Measurements from ENCODE around the gene MEGF8.

MEGF8 gene

DNA sequence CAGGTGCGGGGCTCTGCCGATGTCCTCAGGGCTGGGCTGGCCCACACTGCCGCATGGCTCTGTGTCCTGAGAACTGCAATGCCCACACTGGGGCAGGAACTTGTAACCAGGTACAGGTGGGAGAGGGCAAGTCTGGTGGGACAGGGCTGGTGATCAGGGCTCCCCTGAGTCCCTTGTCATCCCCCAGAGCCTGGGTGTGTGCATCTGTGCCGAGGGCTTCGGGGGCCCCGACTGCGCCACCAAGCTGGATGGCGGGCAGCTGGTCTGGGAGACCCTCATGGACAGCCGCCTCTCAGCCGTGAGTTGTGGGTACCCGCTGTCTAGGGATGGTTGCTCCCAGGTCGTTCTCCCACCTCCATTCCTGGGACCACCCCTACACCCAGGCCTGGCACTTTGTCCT is 30.5 kb downstream of the MEGF8 start:
- no peak for DNase-seq (ENCODE audit: low read depth)

DNA sequence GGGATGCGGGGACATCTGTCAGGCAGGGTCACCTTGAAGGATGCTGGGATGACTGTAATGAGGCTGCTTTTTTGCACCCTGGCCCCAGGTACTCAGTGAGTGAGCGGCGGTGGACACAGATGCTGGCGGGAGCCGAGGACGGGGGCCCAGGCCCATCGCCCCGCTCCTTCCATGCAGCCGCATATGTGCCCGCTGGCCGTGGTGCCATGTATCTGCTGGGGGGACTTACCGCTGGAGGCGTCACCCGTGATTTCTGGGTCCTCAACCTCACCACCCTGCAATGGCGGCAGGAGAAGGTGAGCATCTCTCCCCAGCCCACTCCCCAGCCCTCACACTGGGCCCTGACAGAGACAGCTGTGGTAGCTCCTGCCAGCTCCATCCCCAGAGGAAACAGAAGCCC is 31.3 kb downstream of the MEGF8 start:
- DNase-seq (ENCODE audit: low read depth): no peak

DNA sequence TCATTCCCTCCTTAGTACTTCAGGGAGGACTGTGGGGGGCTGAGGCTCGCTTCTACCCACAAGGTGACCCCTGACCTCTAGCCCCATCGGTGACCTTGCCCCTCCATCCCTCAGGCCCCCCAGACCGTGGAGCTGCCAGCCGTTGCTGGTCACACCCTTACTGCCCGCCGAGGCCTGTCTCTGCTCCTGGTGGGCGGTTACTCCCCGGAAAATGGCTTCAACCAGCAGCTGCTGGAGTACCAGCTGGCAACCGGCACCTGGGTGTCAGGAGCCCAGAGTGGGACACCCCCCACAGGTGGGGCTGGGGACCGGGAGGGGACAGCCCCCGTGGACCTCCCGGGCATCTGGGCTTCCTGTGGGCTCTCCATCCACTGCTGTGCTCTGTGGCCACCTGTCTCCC is 31.9 kb downstream of the MEGF8 start:
- DNase-seq (ENCODE audit: low read depth): no peak

DNA sequence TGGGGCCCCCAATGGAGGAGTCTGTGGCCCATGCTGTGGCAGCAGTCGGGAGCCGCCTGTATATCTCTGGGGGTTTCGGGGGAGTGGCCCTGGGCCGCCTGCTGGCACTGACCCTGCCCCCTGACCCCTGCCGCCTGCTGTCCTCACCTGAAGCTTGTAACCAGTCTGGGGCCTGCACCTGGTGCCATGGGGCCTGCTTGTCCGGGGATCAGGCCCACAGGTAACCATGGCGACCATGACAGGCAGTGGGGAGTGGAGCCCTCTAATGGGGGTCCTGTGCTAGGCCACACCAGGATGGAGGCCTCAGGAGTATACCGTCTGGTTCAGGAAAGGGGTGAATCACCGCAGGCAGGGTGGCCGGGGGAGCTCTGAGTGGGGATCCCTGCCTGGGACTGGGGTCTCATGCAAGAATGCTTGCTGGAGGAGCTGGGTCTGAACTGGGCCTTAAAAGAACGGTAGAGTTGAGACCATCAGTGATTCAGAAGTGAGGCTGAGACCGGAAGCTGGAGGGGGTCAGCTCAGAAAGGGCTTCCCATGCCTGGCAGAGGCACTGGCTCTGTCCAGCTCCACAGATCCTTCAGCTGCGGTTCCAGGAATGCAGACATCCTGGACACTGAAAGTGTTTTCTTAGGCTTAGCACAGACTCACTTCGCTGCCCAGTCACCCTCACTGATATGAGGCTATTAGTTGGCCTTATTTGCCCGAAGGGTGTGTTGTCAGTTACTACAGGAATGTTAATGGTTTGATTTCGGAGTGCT is 35.5 kb downstream of the MEGF8 start:
- DNase-seq (ENCODE audit: low read depth): peak; percentile 13

DNA sequence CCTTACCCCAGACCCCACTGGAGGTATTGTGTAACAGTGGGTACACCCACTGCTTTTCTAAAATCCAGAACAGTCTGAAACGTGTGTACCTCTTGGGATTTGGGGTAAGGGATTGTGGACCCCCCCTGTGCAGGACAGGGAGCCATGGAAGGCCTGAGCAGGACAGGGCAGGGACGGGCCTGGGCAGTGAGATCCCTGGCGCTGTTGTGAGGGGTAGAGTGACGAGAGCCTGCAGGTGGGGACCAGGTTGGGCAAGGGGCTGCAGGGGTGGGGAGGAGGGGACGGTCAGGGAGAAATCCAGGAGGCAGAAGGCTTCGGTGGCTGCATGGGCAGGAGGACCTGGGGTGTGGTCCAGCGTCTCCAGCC is 36.1 kb downstream of the MEGF8 start:
- no peak for DNase-seq (ENCODE audit: low read depth)

DNA sequence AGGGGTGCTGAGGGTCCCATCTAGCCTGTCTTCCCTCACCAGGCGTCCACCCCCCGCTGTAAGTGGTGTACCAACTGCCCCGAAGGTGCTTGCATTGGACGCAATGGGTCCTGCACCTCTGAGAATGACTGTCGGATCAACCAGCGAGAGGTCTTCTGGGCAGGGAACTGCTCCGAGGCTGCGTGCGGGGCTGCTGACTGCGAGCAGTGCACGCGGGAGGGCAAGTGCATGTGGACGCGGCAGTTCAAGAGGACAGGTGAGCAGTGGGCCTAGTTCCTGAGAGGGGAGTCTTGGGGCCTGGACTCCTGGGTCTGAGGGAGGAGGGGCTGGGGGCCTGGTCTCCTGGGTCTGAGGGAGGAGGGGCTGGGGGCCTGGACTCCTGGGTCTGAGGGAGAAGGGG is 36.9 kb downstream of the MEGF8 start:
- DNase-seq (ENCODE audit: low read depth): no peak

DNA sequence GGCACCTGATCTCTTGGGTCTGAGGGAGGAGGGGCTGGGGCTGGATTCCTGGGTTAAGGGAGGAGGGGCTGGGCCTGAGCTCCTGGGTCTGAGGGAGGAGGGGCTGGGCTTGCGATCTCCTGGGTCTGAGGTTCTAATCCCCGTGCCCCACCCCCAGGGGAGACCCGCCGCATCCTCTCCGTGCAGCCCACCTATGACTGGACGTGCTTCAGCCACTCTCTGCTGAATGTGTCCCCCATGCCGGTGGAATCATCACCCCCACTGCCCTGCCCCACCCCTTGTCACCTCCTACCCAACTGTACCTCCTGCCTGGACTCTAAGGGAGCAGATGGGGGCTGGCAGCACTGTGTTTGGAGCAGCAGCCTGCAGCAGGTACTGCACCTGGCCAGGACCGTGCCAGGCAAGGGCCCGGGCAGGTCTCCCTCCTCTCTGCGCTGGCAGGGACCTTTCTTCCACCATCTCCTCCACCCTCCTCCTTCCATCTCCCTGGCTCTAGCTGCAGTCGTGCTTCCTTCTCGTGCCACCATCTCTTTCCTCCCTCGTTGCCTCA is 37.5 kb downstream of the MEGF8 start:
- no peak for DNase-seq (ENCODE audit: low read depth)

DNA sequence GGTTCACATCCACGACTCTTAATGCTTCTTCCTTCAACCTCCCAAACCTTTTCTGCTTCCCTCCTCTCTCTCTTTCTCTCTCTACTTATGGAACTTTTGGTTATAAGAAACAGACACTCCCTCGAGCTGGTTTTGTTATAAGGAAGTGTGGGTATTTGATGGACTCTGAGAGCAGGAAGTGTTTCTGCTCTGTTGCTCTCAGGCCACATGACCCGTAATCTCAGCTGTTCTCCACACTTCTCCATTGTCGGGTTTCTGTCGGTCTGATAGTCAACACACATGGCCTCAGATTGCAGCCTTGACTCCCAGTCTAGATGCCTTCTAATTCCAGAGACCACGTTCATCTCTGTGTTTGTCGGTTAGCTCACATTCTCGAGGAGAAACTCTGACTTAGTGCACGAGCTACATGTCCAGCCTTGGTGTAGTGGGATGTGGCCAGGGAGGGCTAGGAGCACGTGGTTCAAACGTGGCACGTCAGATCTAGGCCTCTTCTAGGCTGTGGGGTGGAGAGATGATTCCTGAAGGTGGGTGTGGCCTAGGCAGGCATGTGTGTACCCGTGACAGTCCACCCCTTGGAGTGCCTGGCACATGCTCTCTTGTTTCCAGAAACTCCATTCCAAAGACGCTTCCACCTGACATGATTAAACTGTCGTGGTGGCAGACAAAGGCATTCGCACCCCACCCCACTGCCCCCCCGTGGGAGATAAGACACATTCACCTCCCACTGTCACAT is 38.3 kb downstream of the MEGF8 start:
- no peak for DNase-seq (ENCODE audit: low read depth)

DNA sequence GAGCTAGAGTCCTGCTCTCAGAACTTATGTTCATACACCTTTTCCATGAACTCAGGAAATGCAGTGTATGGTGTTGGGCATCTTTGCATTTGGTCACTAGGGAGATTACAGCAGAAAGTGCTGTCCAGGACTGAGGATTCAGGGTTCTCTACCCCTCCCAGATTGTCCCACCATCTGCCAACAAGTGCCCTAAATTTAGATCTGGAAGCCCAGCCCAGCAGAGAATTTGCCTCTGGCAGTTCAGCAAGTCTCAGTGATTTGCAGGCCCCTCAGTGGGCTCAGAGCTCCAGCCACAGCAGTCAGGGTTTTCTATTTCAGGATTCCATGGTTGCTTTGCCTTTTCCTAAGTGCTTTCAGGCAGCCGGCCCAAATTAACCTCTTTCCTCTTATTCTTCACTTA is 41.2 kb downstream of the MEGF8 start:
- DNase-seq (ENCODE audit: low read depth): no peak

DNA sequence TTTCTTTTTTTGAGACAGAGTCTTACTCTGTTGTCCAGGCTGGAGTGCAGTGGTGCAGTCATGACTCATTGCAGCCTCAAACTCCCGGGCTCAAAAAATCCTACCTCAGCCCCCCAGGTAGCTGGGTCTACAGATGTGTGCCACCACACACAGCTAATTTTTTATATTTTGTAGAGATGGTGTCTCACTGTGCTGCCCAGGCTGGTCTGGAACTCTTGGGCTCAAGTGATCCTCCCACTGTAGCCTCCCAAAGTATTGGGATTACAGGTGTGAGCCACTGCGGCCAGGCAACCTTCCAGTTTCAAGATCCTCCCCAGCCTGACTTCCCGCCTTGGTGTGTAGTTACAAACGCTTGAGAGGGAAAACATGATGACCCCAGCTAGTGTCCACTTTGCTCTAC is 42.5 kb downstream of the MEGF8 start:
- DNase-seq (ENCODE audit: low read depth): no peak

DNA sequence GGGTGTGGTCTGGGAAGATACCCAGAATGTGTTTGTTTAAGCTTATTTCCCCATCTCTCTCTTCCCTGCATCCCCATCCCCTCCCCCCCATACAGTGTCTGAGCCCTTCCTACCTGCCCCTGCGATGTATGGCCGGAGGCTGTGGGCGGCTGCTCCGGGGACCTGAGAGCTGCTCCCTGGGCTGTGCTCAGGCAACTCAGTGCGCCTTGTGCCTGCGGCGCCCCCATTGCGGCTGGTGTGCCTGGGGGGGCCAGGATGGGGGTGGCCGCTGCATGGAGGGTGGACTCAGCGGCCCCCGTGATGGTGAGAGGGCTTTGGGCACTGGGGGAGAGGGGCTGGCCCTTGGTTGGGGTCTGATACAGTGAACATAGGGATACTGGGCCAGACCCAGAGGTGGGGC is 42.9 kb downstream of the MEGF8 start:
- DNase-seq (ENCODE audit: low read depth): no peak

DNA sequence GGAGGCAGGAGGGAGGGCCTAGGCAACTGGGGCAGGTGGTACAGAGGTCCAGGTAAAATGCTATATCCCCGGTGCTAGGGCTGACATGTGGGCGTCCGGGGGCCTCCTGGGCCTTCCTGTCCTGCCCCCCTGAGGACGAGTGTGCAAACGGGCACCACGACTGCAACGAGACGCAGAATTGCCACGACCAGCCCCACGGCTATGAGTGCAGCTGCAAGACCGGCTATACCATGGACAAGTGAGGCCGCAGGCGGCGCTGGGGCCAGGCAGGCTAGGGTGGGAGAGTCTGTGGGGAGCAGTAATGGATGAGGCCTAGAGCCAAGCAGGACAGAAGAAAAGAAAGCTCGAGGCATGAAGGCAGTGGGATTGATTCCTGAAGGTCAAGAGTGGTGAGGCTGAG is 43.3 kb downstream of the MEGF8 start:
- DNase-seq (ENCODE audit: low read depth): no peak

DNA sequence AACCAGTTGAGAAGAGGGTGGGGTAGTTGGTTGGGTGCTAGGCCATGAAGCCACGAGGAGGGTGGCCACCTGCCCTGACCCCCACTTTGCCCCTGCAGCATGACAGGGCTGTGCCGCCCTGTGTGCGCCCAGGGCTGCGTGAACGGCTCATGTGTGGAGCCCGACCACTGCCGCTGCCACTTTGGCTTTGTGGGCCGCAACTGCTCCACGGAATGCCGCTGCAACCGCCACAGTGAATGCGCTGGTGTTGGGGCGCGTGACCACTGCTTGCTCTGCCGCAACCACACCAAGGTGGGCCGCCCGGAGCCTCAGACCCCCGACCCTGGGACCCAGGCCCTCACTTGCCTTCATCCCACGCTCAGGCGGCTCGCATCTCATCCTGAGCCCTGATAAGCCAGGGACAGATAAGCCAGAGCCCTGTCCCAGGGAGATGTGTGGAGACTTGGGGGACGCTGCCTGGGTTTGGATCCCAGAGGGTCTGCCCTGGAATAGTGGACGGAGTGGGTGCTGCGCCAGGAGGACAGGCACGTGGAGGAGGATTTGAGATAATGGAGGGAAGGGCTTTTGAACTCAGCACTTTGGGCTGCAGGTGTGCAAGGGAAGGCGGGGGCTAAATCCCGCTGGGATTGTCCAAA is 44.1 kb downstream of the MEGF8 start:
- no peak for DNase-seq (ENCODE audit: low read depth)

DNA sequence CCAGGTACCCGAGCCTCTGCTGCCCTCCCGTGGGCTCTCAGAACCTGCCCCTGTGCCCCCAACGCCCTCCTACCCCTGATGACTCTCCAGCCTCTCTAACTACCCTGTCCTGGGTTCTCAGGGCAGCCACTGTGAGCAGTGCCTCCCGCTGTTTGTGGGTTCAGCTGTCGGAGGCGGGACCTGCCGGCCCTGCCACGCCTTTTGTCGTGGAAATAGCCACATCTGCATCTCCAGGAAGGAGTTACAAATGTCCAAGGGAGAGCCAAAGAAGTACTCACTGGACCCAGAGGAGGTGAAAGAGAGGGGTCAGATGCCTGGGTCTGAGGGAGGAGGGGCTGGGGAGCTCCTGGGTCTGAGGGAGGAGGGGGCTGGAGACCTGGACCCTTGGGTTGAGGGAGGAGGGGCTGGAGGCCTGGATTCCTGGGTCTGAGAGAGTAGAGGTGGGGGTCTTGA is 44.7 kb downstream of the MEGF8 start:
- no peak for DNase-seq (ENCODE audit: low read depth)

DNA sequence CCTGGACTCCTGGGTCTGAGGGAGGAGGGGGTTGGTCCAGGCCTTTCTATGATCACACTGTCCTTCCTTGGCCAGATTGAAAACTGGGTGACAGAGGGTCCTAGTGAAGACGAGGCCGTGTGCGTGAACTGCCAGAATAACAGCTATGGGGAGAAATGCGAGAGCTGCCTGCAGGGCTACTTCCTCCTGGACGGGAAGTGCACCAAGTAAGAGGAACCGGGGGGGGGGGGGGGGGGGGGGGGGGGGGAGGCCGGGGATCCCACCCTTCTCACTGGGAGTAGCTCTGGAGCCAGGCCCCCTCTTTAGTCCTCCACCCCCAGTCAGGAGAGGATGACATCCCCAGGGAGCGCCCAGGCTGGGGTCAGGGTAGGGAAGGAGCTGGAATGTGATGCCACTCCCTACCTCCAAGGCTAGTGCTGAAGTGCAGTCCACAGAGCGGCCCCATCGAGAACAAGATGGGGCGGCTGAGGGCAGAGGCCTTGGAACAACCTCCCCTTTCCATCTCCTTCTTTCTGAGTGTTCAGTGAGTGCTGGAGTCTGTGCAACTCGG is 45.3 kb downstream of the MEGF8 start:
- DNase-seq (ENCODE audit: low read depth): no peak

DNA sequence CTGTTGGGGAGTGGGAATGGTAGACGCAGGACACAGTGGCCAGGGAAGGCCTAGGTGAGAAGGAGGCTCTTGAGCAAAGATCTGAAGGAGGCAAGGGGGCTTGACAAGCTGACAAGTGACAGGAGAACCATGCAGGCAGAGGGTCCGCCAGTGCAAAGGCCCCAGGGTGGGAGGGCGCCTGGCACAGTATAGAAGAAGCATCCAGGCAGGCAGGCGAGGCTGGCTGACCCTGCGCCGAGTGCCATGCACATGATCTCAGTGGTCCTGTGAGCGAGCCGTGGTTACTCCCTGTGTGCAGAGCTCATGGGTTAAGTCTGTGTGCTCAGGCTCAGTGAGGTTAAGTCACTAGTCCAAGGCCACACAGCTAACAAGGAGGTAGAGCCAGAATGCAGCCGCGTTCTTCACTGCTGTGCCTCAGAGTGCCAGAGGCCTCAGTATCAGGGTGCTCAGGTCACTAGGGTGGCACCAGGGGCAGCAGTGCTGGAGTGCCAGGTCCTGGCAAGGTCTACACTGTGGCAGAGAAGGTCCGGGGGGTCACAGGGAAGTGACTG is 49.5 kb downstream of the MEGF8 start:
- DNase-seq (ENCODE audit: low read depth): no peak

DNA sequence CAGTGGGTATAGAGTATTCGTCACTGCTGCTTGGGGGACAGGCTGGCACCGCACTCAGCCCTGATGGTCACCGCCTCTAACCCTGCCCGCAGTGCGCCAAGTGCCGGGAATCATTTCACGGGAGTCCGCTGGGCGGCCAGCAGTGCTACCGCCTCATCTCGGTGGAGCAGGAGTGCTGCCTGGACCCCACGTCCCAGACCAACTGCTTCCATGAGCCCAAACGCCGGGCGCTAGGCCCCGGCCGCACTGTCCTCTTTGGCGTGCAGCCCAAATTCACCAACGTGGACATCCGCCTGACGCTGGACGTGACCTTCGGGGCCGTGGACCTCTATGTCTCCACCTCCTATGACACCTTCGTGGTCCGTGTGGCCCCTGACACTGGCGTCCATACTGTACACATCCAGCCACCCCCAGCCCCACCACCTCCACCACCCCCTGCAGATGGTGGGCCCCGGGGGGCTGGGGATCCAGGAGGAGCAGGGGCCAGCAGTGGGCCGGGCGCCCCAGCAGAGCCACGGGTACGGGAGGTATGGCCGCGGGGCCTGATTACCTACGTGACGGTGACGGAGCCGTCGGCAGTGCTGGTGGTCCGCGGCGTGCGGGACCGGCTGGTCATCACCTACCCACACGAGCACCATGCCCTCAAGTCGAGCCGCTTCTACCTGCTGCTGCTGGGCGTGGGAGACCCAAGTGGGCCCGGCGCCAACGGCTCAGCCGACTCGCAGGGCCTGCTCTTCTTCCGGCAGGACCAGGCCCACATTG is 50.2 kb downstream of the MEGF8 start:
- DNase-seq (ENCODE audit: low read depth): no peak

DNA sequence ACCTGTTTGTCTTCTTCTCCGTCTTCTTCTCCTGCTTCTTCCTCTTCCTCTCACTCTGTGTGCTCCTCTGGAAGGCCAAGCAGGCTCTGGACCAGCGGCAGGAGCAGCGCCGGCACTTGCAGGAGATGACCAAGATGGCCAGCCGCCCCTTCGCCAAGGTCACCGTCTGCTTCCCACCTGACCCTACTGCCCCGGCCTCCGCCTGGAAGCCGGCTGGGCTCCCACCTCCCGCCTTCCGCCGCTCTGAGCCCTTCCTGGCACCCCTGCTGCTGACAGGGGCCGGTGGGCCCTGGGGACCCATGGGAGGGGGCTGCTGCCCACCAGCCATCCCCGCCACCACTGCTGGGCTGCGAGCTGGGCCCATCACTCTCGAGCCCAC is 50.7 kb downstream of the MEGF8 start:
- no peak for DNase-seq (ENCODE audit: low read depth)

DNA sequence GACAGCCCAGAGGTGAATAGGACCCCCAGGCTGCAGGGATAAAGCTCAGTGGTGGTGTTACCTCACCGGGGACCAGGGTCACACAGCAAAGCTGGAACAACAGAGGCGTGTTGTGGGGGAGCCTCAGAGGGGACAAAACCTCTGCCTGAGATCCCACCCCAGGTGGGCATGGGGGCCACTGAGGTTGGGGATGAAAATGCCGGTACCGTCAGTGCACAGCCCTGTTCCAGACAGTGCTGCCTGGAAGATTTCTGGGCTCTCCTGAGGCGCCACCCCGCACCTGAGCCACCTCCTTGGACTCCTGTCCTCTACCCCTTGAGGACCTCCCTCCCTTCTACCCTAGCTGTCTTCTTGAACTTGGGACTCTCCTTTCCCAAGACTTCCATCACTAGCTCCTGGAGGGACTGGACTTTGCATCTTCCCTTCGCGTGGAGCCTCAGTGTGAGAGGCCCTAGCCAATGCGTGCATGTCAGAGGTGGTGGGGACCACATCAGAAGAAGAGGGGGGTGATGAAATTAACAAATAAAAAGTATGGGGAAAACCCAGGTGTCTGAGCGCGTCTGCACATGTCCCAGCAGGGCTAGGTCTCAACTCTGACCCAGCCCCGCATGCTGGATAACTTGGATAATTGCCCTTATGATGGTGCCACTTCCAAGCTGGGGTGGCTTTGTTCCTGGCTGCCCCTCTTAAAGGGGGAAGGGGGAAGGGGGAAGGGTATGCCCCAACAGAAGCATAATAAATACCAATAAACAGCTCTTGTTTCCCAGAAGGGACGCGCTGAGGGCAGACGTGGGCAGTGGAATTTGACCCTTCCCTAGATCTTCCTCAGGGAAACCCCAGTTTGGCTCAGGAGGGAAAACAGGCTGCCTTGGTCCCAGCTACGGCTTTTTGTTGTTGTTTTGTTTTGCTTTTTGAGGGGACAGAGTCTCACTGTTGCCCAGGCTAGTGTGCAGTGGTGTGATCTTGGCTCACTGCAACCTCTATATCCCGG is 53.1 kb downstream of the MEGF8 start:
- DNase-seq (ENCODE audit: low read depth): no peak

DNA sequence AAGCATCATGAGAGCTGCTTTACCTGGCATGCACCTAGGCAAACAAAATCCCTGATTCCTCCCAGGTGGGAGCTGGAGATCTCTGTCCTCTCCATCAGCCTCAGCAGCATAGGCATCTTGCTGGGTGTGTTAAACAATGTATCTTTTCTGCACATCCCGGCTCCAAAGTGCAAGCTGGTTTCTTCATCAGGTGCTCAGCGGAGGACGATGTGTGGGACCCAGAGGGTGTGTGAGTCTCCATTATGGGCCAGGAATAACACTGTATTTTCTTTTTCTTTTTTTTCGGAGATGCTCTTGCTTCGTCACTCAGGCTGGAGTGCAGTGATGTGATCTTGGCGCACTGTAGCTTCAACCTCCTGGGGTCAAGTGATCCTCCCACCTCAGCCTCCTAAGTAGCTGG is 54.7 kb downstream of the MEGF8 start:
- no peak for DNase-seq (ENCODE audit: low read depth)

All from ELR (cell line).